GM19099 (cell line): ENCODE data around the gene SMOC2.

ENCODE experiments used
- POLR2A ChIP-seq: IDR thresholded peaks from 3 replicates; pipeline ENCODE4 v1.6.1; 2011; ENCODE audit warnings: low read depth; ENCODE audit not compliant: insufficient read length; ENCODE audit errors: extremely low read depth

SMOC2 gene

DNA sequence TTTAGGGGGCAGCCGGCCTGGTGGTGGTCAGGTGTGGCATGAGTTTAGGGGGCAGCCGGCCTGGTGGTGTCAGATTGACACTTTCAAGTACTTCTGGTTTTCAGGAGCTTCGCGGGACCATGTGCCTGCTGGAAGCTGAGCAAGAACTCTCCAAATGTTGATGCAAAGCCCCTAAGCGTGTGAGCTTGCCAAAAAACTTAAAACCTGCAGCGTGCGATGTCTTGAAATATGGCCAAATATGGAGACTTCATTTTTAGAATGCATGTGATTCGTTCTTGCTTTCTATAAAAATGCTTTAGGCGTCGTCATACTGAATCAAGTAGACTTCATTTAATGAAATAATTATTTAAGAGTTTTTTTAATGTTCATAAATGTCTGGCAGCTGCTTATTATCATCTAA, 149.4 kb downstream of the SMOC2 start:
- no peak for TF ChIP-seq POLR2A

DNA sequence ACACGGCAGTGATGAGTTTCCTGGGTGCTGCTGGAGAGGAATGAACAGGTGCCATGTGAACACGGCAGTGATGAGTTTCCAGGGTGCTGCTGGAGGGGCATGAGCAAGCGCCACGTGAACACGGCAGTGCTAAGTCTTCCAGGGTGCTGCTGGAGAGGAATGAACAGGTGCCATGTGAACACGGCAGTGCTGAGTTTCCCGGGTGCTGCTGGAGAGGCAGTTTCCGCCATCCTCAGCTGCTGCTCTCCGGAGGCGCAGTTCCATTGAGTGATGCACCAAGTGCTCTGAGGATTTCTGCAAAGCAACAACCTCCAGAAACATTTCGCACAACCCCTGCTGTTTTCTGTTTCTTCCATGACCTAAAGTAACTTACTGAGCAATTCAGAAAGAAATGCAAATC, 155.4 kb downstream of the SMOC2 start:
- TF ChIP-seq POLR2A, result no peak

DNA sequence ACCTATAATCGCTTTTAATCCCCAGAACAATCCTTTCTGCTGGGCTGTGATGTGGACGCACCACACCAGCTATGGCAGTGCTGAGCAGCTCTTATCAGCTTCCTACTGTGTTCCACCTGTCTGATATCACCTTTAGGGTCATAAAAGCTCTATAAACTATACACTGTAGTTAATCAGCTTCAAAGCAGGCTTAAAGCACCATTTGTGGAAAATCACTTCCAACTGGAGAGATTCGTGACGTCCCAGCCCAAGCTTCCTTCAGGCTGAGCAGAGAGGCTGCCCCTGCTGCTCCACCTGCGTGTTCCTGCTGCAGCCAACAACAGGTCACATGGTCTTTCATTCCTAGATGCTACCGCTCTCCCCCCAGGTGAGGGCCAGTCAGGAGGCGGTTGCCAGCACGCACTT, 156.5 kb downstream of the SMOC2 start:
- no peak for TF ChIP-seq POLR2A

DNA sequence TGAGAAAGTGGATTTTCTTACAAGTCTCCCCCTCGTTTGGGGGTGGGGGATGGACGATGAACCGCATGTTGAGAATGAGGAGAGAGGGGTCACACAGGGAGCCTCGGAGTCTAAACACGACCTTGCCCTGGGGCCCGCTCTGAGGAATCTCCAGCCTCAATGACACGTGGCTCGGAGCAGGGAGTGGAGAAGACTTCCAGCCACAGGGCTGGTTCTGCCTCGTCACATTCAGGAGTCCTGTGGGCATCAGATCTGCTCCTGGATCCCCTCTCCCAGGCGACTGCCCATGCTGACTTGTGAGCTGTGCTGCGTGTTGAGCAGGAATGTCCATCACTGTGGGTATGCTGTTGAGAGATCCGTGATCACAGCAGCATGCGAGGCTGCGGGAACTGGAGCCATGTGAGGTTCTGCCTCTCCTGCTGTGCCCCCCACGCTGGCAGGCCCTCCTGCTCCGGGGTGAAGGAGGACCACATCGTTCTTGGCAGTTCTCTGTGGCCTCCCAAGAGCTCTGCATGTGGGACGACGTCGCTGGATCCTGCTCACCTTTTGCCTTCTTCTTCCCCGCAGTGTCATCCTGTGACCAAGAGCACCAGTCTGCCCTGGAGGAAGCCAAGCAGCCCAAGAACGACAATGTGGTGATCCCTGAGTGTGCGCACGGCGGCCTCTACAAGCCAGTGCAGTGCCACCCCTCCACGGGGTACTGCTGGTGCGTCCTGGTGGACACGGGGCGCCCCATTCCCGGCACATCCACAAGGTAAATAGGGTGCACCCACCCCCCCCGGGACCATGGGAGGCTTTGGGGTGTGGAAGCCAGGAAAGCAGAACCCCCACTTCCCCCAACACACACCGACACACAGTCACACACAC, 157.5 kb downstream of the SMOC2 start:
- no peak for TF ChIP-seq POLR2A

DNA sequence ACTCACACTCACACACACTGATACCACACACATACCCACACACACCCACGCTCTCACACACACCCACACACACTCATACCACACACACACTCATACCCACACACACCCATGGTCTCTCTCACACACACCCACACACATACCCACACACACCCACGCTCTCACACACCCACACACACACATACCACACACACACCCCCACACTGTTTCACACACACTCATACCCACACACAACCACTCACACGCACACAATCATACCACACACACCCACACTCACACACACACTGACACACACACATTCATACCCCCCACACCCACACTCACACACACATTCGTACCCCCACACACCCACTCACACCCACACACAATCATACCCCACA, 158.1 kb downstream of the SMOC2 start:
- no peak for TF ChIP-seq POLR2A

DNA sequence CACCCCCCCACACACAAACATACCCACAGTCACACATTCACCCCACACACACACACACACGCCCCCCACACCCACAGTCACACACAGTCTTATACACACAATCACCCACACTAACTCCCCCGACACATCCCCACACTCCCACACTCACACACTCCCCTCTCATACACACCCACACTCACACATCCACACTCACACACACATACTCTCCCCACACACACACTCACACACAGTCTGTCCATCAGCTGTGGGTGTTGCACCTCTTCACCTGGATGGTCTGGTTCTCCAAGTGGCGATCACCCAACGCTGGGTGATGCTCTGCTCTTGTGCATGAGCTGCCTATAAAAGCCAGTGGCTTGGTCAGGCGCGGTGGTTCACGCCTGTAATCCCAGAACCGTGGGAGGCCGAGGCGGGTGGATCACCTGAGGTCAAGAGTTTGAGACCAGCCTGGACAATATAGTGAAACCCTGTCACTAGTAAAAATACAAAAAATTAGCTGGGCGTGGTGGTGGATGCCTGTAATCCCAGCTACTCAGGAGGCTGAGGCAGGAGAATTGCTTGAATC, 158.9 kb downstream of the SMOC2 start:
- no peak for TF ChIP-seq POLR2A

DNA sequence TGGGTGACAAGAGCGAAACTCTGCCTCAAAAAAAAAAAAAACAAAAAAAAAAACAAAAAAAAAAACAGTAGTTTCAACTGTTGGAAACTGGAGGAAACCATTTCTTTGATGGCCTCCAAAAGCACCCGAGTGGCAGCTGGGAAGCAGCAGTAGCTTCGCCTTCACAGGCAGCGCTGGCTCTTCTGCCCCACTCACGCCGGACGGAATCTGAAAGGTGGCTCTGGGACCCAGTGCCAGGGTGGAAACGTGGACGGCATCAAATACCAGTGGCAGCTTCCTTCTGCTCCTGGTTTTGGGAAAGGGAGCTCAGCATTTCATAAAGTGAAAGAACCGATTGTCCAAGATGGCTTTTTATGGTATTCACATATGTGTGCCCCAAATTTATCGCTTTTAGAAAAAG, 159.4 kb downstream of the SMOC2 start:
- TF ChIP-seq POLR2A, result no peak

DNA sequence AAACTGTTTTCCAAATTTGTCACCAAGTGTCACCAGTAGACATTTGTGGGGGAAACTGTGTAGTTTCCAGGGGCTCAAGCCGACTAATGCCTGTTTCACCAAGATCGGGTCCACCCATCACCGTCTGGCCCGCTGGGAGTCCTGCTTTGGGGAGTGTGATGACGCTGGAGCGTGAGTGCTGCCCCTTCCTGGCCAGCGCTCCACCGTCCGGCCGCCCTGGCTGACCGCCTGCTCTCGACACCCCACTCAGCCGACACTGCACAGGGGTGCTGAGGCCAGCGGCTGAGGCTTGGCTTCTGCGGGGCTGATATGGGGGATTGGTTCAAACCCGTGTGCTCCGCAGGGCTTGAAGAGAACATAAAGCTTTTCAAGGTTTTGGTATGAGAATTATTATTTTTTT, 160.1 kb downstream of the SMOC2 start:
- TF ChIP-seq POLR2A, result no peak

DNA sequence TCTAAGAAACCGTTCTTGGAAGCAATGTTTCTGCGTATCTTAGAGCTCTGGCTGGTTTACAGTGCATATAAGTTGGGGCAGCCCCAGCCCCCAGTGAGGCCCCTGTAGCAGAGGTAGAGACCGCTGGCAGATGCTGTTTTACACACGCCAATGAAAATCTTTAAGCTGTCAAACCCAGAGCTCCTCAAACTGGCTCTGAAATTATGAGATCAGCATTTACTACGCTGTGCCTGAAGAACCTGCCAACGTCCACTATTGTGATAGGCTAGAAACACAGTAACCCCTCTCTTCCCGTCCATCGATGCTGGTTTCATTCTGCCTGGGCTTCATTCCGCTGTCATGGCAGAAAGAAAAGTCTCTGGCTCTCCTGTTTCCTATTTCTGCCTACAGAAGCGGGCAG, 160.6 kb downstream of the SMOC2 start:
- TF ChIP-seq POLR2A, result no peak

DNA sequence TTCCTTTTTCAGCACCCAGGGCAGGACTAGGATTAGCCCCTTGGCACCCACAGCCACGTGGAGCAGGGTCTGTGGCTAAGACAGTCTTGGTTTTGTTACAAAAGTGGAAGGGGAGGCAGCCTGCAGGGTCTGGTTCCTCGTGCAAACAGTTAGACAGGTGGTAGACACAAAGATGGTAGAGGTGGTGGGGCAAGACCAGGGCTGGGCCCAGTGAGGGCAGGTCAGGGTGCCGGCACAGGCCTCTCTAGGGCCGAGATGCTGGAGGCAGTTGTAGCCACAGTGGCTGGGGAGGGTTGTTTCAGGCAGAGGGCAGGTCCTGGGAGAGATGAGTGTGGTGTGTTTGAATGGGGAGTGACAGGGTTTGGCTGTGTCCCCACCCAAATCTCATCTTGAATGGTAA, 161.6 kb downstream of the SMOC2 start:
- no peak for TF ChIP-seq POLR2A

DNA sequence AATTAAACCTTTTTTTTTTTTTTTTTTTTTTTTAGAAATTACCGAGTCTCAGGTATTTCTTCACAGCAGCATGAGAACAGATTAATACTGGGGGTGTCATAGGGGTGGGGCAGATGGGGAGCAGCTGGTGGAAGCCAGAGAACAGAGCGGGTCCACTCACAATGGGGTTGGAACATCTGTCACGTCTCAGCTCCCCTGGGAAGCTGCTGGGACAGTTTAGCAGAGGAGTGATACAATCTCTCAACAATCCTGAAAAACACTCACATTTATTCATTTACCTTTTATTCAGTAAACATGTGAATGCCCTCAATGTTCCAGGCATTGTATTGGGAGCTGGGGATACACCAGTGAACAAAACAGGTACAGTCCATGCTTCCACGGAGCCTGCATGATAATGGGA, 162.2 kb downstream of the SMOC2 start:
- no peak for TF ChIP-seq POLR2A

DNA sequence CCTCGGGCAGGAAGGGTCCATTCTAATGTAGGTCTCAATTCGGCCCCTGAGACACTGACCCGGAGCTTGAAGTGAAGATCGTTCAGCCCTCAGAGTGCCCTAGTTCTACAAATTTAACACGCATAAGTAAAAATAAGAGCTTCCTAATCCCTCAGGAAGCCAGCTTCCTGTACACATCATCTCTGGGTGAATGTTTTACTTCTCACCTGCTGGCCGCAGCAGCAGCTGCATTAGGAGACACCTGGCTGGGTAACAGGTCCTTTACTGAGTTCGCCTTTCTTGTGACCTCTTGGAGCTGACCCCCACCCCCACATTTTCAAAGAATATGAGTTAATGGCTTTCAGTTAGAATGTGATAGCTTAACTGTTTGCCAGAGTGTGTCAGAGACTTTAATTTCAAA, 165.0 kb downstream of the SMOC2 start:
- TF ChIP-seq POLR2A, result no peak

DNA sequence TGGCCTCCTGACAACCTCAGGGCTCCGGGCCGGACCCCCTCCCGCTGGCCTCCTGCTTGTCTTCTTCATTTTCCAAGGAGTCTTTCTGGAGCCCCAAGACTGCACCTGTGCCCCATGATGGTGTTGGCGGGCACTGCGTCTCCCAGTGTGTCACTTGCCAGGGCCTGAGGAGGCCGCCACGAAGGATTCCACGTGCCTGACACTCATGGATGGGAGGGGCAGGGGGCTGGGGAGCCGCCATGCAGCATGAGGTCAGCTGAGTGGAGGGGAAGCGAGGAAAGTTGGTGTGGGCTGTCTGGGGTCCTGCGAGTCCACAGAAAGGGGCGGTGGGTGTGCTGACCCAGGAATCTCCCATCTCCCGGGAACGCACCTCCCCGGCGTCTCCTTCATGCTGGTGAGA, 165.7 kb downstream of the SMOC2 start:
- no peak for TF ChIP-seq POLR2A

DNA sequence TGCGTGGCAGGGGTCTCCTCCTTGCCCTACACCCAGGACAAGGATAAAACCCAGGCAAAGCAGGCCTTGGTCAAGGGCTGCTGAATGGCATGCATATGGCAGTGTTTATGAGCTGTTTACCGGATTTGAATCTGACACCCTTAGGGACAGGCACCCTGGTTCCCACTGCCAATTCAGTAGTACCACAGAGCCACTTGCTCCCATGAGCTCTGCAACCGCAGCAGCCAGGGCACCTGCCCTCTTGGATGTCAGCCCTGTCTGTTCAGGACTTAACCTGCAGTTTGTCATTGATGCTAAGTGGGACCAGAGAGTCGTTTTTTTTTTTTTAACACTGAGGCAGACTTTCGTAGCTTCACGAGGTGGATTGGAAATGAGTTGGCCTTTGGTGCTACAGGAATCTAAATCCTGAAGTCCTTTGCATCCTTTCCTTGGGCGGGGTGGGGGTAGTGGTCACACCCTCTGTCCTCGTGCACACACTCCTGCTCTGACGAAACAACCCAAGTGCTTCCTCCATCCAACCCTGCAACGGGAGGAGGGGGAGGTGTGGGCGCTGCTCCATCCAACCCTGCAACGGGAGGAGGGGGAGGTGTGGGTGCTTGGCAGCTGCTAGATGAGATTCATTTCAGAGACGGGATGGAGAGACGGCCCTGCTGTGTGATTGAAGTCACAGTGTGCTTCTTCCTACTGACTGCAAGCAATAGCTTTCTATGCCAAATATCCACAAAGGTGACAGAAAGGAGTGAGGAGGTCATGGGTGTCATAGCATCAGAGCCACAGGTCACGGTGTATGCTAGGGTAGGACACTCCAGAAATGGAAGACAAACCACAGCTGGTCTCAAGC, 166.5 kb downstream of the SMOC2 start:
- no peak for TF ChIP-seq POLR2A

DNA sequence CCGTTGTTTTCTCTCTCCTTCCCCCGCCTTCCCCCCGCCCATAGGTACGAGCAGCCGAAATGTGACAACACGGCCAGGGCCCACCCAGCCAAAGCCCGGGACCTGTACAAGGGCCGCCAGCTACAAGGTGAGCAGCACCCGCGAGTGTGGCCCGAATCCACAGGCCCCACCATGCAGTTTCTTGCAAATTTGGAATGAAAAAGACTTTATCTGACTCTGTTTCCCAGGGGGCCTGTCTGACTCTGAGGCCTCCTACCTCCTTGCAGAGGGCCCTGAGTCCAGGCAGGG, 167.1 kb downstream of the SMOC2 start:
- no peak for TF ChIP-seq POLR2A
